ENCODE measurements around the gene COL23A1.

COL23A1 gene

GRCh38 chr5:178573216-178573615 lies 17.0 kb downstream of the COL23A1 start:
- no peaks in the 10 kb centered on the region for H3K4me1 ChIP-seq (ENCODE audit: control insufficient read depth, insufficient read depth, low read length)
- no peak overlapping the region for H3K9ac ChIP-seq (ENCODE audit: low read depth, low read length)

GRCh38 chr5:178572617-178573016 lies 17.6 kb downstream of the COL23A1 start:
- H3K4me3 ChIP-seq (ENCODE audit: low read depth, low read length) = no peak overlapping the region
- peaks cover 4% of the 10 kb centered on the region; the same call in 1 of the 2 replicates for H3K9me3 ChIP-seq (ENCODE audit: control insufficient read depth, insufficient read depth, low read length)
- H3K9ac ChIP-seq (ENCODE audit: low read depth, low read length) = no peak overlapping the region
- no peak overlapping the region for H3K27ac ChIP-seq (ENCODE audit: low read depth, low read length)
- peaks cover 19% of the 10 kb centered on the region for H3K27me3 ChIP-seq (ENCODE audit: control insufficient read depth, insufficient read depth, low read length)
- H3K4me1 ChIP-seq (ENCODE audit: control insufficient read depth, insufficient read depth, low read length) = no peaks in the 10 kb centered on the region
- no peaks in the 10 kb centered on the region for H3K36me3 ChIP-seq (ENCODE audit: control insufficient read depth, insufficient read depth, low read length)

More at GRCh38 chr5:178573216-178573615, 17.0 kb downstream of the COL23A1 start:
- Histone ChIP-seq H3K9me3 (ENCODE audit: control insufficient read depth, insufficient read depth, low read length) (peaks cover 4% of the 10 kb centered on the region; the same call in 1 of the 2 replicates), H3K36me3 (ENCODE audit: control insufficient read depth, insufficient read depth, low read length) (no peaks in the 10 kb centered on the region), H3K4me3 (ENCODE audit: low read depth, low read length) (no peak overlapping the region), H3K27me3 (ENCODE audit: control insufficient read depth, insufficient read depth, low read length) (peaks cover 21% of the 10 kb centered on the region), H3K27ac (ENCODE audit: low read depth, low read length) (no peak overlapping the region)

- Histone ChIP-seq H3K27ac (ENCODE audit: low read depth, low read length) (no peak overlapping the region), H3K36me3 (ENCODE audit: control insufficient read depth, insufficient read depth, low read length) (no peaks in the 10 kb centered on the region), H3K9me3 (ENCODE audit: control insufficient read depth, insufficient read depth, low read length) (peaks cover 4% of the 10 kb centered on the region; the same call in 1 of the 2 replicates), H3K4me1 (ENCODE audit: control insufficient read depth, insufficient read depth, low read length) (peaks cover 9% of the 10 kb centered on the region), H3K4me3 (ENCODE audit: low read depth, low read length) (no peak overlapping the region), H3K9ac (ENCODE audit: low read depth, low read length) (no peak overlapping the region), H3K27me3 (ENCODE audit: control insufficient read depth, insufficient read depth, low read length) (no peaks in the 10 kb centered on the region)
Observed at GRCh38 chr5:178569485-178569884, 20.7 kb downstream of the COL23A1 start.

GRCh38 chr5:178564811-178565550 lies 25.2 kb downstream of the COL23A1 start:
- H3K27ac ChIP-seq (ENCODE audit: low read depth, low read length) = peak overlapping the region; percentile 73
- peak overlapping the region; percentile 9; the same call in 1 of the 2 replicates for H3K4me3 ChIP-seq (ENCODE audit: low read depth, low read length)
- no peaks in the 10 kb centered on the region for H3K27me3 ChIP-seq (ENCODE audit: control insufficient read depth, insufficient read depth, low read length)

GRCh38 chr5:178564397-178564796 lies 25.8 kb downstream of the COL23A1 start:
- H3K9ac ChIP-seq (ENCODE audit: low read depth, low read length) = no peak overlapping the region
- H3K4me1 ChIP-seq (ENCODE audit: control insufficient read depth, insufficient read depth, low read length) = peaks cover 34% of the 10 kb centered on the region
- peak overlapping the region; percentile 73 for H3K27ac ChIP-seq (ENCODE audit: low read depth, low read length)
- H3K36me3 ChIP-seq (ENCODE audit: control insufficient read depth, insufficient read depth, low read length) = no peaks in the 10 kb centered on the region
- H3K9me3 ChIP-seq (ENCODE audit: control insufficient read depth, insufficient read depth, low read length) = no peaks in the 10 kb centered on the region
- H3K4me3 ChIP-seq (ENCODE audit: low read depth, low read length) = peak overlapping the region; percentile 9; the same call in 1 of the 2 replicates
- no peaks in the 10 kb centered on the region for H3K27me3 ChIP-seq (ENCODE audit: control insufficient read depth, insufficient read depth, low read length)

More at GRCh38 chr5:178564811-178565550, 25.2 kb downstream of the COL23A1 start:
- H3K4me1 ChIP-seq (ENCODE audit: control insufficient read depth, insufficient read depth, low read length) = peaks cover 34% of the 10 kb centered on the region
- H3K9me3 ChIP-seq (ENCODE audit: control insufficient read depth, insufficient read depth, low read length) = no peaks in the 10 kb centered on the region
- no peak overlapping the region for H3K9ac ChIP-seq (ENCODE audit: low read depth, low read length)
- no peaks in the 10 kb centered on the region for H3K36me3 ChIP-seq (ENCODE audit: control insufficient read depth, insufficient read depth, low read length)

GRCh38 chr5:178563621-178564020 lies 26.6 kb downstream of the COL23A1 start:
- H3K4me3 ChIP-seq (ENCODE audit: low read depth, low read length) = no peak overlapping the region
- H3K9me3 ChIP-seq (ENCODE audit: control insufficient read depth, insufficient read depth, low read length) = no peaks in the 10 kb centered on the region
- H3K4me1 ChIP-seq (ENCODE audit: control insufficient read depth, insufficient read depth, low read length) = peaks cover 34% of the 10 kb centered on the region
- H3K9ac ChIP-seq (ENCODE audit: low read depth, low read length) = no peak overlapping the region
- no peaks in the 10 kb centered on the region; the same call in 1 of the 2 replicates for H3K27me3 ChIP-seq (ENCODE audit: control insufficient read depth, insufficient read depth, low read length)
- no peaks in the 10 kb centered on the region for H3K36me3 ChIP-seq (ENCODE audit: control insufficient read depth, insufficient read depth, low read length)
- H3K27ac ChIP-seq (ENCODE audit: low read depth, low read length) = peak overlapping the region; percentile 73

GRCh38 chr5:178561746-178562264 lies 28.4 kb downstream of the COL23A1 start:
- Histone ChIP-seq H3K27me3 (ENCODE audit: control insufficient read depth, insufficient read depth, low read length) (no peaks in the 10 kb centered on the region; the same call in 1 of the 2 replicates), H3K36me3 (ENCODE audit: control insufficient read depth, insufficient read depth, low read length) (no peaks in the 10 kb centered on the region), H3K4me1 (ENCODE audit: control insufficient read depth, insufficient read depth, low read length) (peaks cover 34% of the 10 kb centered on the region), H3K4me3 (ENCODE audit: low read depth, low read length) (no peak overlapping the region), H3K27ac (ENCODE audit: low read depth, low read length) (no peak overlapping the region), H3K9me3 (ENCODE audit: control insufficient read depth, insufficient read depth, low read length) (no peaks in the 10 kb centered on the region), H3K9ac (ENCODE audit: low read depth, low read length) (no peak overlapping the region)

- H3K27ac ChIP-seq (ENCODE audit: low read depth, low read length) = peak overlapping the region; percentile 3
- no peaks in the 10 kb centered on the region for H3K9me3 ChIP-seq (ENCODE audit: control insufficient read depth, insufficient read depth, low read length)
- peaks cover 36% of the 10 kb centered on the region for H3K4me1 ChIP-seq (ENCODE audit: control insufficient read depth, insufficient read depth, low read length)
- H3K4me3 ChIP-seq (ENCODE audit: low read depth, low read length) = no peak overlapping the region
- no peak overlapping the region for H3K9ac ChIP-seq (ENCODE audit: low read depth, low read length)
- no peaks in the 10 kb centered on the region for H3K36me3 ChIP-seq (ENCODE audit: control insufficient read depth, insufficient read depth, low read length)
- H3K27me3 ChIP-seq (ENCODE audit: control insufficient read depth, insufficient read depth, low read length) = no peaks in the 10 kb centered on the region; the same call in 1 of the 2 replicates
Observed at GRCh38 chr5:178560911-178561310, 29.3 kb downstream of the COL23A1 start.

- no peaks in the 10 kb centered on the region for H3K9me3 ChIP-seq (ENCODE audit: control insufficient read depth, insufficient read depth, low read length)
Observed at GRCh38 chr5:178557416-178557815, 32.8 kb downstream of the COL23A1 start.

GRCh38 chr5:178555771-178556211 lies 34.4 kb downstream of the COL23A1 start:
- Histone ChIP-seq H3K9me3 (ENCODE audit: control insufficient read depth, insufficient read depth, low read length) (no peaks in the 10 kb centered on the region), H3K27me3 (ENCODE audit: control insufficient read depth, insufficient read depth, low read length) (no peaks in the 10 kb centered on the region; the same call in 1 of the 2 replicates)

More at GRCh38 chr5:178557416-178557815, 32.8 kb downstream of the COL23A1 start:
- no peaks in the 10 kb centered on the region; the same call in 1 of the 2 replicates for H3K27me3 ChIP-seq (ENCODE audit: control insufficient read depth, insufficient read depth, low read length)
- H3K36me3 ChIP-seq (ENCODE audit: control insufficient read depth, insufficient read depth, low read length) = no peaks in the 10 kb centered on the region
- peaks cover 26% of the 10 kb centered on the region for H3K4me1 ChIP-seq (ENCODE audit: control insufficient read depth, insufficient read depth, low read length)
- H3K27ac ChIP-seq (ENCODE audit: low read depth, low read length) = no peak overlapping the region
- no peak overlapping the region for H3K9ac ChIP-seq (ENCODE audit: low read depth, low read length)
- H3K4me3 ChIP-seq (ENCODE audit: low read depth, low read length) = no peak overlapping the region

GRCh38 chr5:178555005-178555404 lies 35.2 kb downstream of the COL23A1 start:
- H3K9ac ChIP-seq (ENCODE audit: low read depth, low read length) = no peak overlapping the region
- H3K36me3 ChIP-seq (ENCODE audit: control insufficient read depth, insufficient read depth, low read length) = no peaks in the 10 kb centered on the region
- no peaks in the 10 kb centered on the region for H3K9me3 ChIP-seq (ENCODE audit: control insufficient read depth, insufficient read depth, low read length)
- H3K27ac ChIP-seq (ENCODE audit: low read depth, low read length) = peak overlapping the region; percentile 76
- H3K4me1 ChIP-seq (ENCODE audit: control insufficient read depth, insufficient read depth, low read length) = peaks cover 11% of the 10 kb centered on the region
- no peaks in the 10 kb centered on the region; the same call in 1 of the 2 replicates for H3K27me3 ChIP-seq (ENCODE audit: control insufficient read depth, insufficient read depth, low read length)
- no peak overlapping the region for H3K4me3 ChIP-seq (ENCODE audit: low read depth, low read length)

More at GRCh38 chr5:178555771-178556211, 34.4 kb downstream of the COL23A1 start:
- Histone ChIP-seq H3K4me3 (ENCODE audit: low read depth, low read length) (no peak overlapping the region), H3K36me3 (ENCODE audit: control insufficient read depth, insufficient read depth, low read length) (no peaks in the 10 kb centered on the region), H3K27ac (ENCODE audit: low read depth, low read length) (peak overlapping the region; percentile 76), H3K4me1 (ENCODE audit: control insufficient read depth, insufficient read depth, low read length) (peaks cover 15% of the 10 kb centered on the region), H3K9ac (ENCODE audit: low read depth, low read length) (no peak overlapping the region)

All from HUES48 (cell line).